HepG2 (cell line): ENCODE measurements around the gene LZTR1. TPM values are rescaled to one million over a fixed set of nuclear protein-coding genes. Genes with fewer than 3 reads are reported as not detected.

Source experiments
- FOXM1 ChIP-seq: sonication (generic); formaldehyde crosslinking; IDR thresholded peaks from 2 replicates; pipeline ENCODE4 v1.5.0; 2020; ENCODE audit warnings: missing genetic modification reagents
- KDM1A ChIP-seq: IDR thresholded peaks from 2 replicates; pipeline ENCODE4 v1.6.1; 2016; ENCODE audit warnings: missing compliant biosample characterization
- SIN3B ChIP-seq: fragments of 150-350 bp; IDR thresholded peaks from 2 replicates; pipeline ENCODE4 v1.6.1; 2014; ENCODE audit warnings: low read length
- ZNF282 ChIP-seq: fragments of 450-650 bp; IDR thresholded peaks from 2 replicates; pipeline ENCODE4 v1.6.1; 2018; ENCODE audit not compliant: partially characterized antibody
- polyA plus RNA-seq, 8 experiments: library from polyadenylated mRNA; depleted of rRNA in 3 of 8; stranded (reverse) in 7 of 8; unstranded in 1 of 8; fragments of >200 nt; fragmentation: Illumina TruSeq in 4 of 8; extraction: Trizol in 4 of 8; gene quantifications; 2 replicates each; pipeline versions ENCODE4 v1.2.1 to v1.2.3, GENCODE V29; 2011 to 2016; ENCODE audit warnings: low read depth in 4 of 8, missing spikeins in 1 of 8, mixed read lengths in 1 of 8; ENCODE audit not compliant: insufficient read depth in 1 of 8
- total RNA-seq, 5 experiments: library from RNA; depleted of rRNA; stranded (reverse); fragments of >200 nt; fragmentation: Illumina TruSeq; extraction: Trizol; gene quantifications; 2 replicates each; pipeline ENCODE4 v1.2.3, GENCODE V29; 2016; ENCODE audit warnings: low read depth in 1 of 5
- TF ChIP-seq, protein P1 (sequence below): sonication (generic); formaldehyde crosslinking; IDR thresholded peaks from 2 replicates; pipeline ENCODE4 v1.4.0; 2020; ENCODE audit warnings: mild to moderate bottlenecking, missing genetic modification reagents

The LZTR1 gene
- total and polyA plus RNA-seq, 2 of the 13 experiments (the other 11 are each of a cell fraction or from before 2014, with no cell fraction given): 21.8 to 22.4 TPM

DNA sequence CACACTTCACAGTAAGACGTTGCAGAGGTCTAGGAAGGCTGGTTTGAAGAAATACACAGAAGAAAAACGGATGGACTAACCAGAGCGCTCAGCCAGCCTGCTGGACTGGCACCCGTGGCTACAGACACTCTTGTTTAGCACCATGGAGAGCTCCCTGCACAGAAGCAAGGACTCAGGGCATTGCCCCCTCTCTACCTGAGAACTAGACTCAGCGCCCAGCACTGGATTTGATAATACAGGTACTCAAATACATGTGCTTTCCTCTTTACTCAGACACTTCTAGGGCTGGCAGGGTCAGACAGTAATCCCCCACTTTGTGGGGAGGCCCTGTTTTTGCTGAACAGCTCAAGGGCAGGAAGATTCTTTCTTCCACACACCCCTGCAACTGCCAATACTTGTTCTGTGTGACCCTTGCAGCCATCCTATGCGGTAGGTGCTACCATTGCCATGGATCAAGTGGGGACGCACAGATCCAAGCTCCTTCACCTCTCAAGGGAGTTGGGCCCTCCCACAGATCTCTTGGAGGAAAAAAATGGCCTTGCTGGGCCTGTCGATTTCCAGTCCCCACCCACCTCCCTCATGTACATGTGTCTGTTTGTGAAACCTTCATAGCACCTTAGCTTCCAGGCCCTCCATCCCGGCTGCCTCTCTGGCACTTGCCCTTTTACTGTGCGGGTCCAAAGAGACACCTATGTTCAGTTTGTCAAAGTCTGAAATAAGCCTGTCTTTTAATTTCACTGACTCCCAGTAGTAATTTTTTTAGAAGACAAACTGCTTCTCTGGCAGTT lies 27.7 kb downstream of the LZTR1 start (continued):
- no peak; the same call in 1 of the 2 replicates for TF ChIP-seq FOXM1 (CRISPR knock-in tag)
- TF ChIP-seq ZNF282: no peak
- TF ChIP-seq KDM1A (CRISPR knock-in tag): no peak
- no peak for TF ChIP-seq SIN3B
- TF ChIP-seq, protein P1, sequence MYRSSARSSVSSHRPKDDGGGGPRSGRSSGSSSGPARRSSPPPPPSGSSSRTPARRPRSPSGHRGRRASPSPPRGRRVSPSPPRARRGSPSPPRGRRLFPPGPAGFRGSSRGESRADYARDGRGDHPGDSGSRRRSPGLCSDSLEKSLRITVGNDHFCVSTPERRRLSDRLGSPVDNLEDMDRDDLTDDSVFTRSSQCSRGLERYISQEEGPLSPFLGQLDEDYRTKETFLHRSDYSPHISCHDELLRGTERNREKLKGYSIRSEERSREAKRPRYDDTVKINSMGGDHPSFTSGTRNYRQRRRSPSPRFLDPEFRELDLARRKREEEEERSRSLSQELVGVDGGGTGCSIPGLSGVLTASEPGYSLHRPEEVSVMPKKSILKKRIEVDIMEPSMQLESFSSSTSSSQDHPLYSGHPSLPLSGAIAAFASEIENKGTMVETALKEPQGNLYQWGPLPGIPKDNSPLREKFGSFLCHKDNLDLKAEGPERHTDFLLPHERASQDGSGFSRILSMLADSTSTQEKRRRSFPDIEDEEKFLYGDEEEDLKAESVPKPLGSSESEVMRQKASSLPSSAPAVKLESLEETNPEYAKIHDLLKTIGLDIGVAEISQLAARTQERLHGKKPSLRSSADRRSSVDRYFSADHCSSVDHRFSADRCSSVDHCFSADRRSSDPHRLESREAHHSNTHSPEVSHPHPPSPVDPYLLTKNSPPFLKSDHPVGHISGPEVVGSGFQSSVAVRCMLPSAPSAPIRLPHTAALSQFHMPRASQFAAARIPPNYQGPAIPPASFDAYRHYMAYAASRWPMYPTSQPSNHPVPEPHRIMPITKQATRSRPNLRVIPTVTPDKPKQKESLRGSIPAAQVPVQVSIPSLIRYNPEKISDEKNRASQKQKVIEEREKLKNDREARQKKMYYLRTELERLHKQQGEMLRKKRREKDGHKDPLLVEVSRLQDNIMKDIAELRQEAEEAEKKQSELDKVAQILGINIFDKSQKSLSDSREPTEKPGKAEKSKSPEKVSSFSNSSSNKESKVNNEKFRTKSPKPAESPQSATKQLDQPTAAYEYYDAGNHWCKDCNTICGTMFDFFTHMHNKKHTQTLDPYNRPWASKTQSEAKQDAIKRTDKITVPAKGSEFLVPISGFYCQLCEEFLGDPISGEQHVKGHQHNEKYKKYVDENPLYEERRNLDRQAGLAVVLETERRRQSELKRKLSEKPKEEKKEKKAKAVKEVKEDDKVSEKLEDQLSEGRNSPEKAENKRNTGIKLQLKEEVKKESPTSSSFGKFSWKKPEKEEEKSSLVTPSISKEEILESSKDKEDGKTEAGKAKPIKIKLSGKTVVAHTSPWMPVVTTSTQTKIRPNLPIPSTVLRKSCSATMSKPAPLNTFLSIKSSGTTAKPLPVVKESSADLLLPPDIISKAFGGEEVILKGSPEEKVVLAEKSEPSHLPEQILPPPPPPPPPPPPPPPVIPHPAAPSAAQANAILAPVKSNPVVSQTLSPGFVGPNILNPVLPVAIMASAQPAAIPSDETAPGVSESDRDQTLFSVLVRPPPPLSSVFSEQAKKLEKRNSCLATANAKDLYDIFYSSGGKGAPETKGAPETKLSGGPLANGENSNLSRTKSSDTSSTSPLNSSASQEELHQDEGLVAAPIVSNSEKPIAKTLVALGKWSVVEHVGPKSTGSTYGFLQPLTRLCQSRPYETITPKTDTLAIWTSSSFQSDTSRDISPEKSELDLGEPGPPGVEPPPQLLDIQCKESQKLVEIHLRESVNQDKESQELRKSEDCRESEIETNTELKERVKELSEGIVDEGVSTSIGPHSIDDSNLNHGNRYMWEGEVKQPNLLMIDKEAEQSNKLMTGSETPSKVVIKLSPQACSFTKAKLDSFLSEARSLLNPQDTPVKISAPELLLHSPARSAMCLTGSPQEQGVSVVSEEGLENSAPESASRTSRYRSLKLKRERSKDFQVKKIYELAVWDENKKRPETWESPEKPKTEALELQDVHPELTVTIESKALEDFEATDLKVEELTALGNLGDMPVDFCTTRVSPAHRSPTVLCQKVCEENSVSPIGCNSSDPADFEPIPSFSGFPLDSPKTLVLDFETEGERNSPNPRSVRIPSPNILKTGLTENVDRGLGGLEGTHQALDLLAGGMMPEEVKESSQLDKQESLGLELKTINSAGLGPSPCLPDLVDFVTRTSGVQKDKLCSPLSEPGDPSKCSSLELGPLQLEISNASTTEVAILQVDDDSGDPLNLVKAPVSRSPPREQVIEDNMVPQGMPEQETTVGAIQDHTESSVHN (CRISPR knock-in tag): no peak
